ENCODE results near the gene TMEM150C. TPM values are rescaled to one million over a fixed set of nuclear protein-coding genes. Genes with fewer than 3 reads are reported as not detected.
"Not testable (repeated sequence)": the region's sequence is repeated elsewhere in the genome, so short reads cannot be mapped to it uniquely, and the experiment has no call there.

TMEM150C gene
- total and polyA plus RNA-seq, 2 of the 4 experiments (the other 2 are of a cell fraction), result 0.10 to 0.36 TPM

GRCh38 chr4:82479562-82479961, 82.2 kb downstream of the TMEM150C start:
- Histone ChIP-seq H3K9me1 (ENCODE audit: insufficient read depth, low read length) (no peaks in the 10 kb centered on the region), H2BK15ac (ENCODE audit: low read depth, low read length) (no peak overlapping the region), H3K56ac (ENCODE audit: extremely low read depth, insufficient read depth, low read length) (no peak overlapping the region), H3K18ac (ENCODE audit: low read depth, low read length) (no peak overlapping the region), H4K5ac (ENCODE audit: low read depth, low read length) (no peak overlapping the region), H3K4ac (ENCODE audit: low read depth, low read length) (no peak overlapping the region), H3K27me3 (ENCODE audit: control insufficient read depth, insufficient read depth, low read length) (no peaks in the 10 kb centered on the region), H4K20me1 (ENCODE audit: insufficient read depth, low read length) (no peaks in the 10 kb centered on the region), H3K4me1 (ENCODE audit: control insufficient read depth, insufficient read depth, low read length) (no peaks in the 10 kb centered on the region), H2BK20ac (ENCODE audit: low read depth, low read length) (no peak overlapping the region), H4K91ac (ENCODE audit: insufficient read depth, low read depth, low read length) (no peak overlapping the region), H3K4me2 (ENCODE audit: low read depth, low read length) (no peak overlapping the region), H4K8ac (ENCODE audit: low read depth in 2 of 2, low read length in 2 of 2) (no peak overlapping the region), H2BK120ac (ENCODE audit: low read depth, low read length) (no peak overlapping the region), H3K14ac (replicated peaks; ENCODE audit: low read depth, low read length) (no peak overlapping the region), H3K4me3 (ENCODE audit: insufficient read depth, low read depth, low read length) (no peak overlapping the region), H3K36me3 (ENCODE audit: control insufficient read depth, insufficient read depth, low read length) (no peaks in the 10 kb centered on the region), H2AFZ (replicated peaks; ENCODE audit: low read length, poor library complexity) (no peak overlapping the region), H3K79me1 (ENCODE audit: low read depth in 1 of 2, low read length in 2 of 2) (no peaks in the 10 kb centered on the region), H3K27ac (ENCODE audit: insufficient read depth, low read length) (no peak overlapping the region), H2BK5ac (ENCODE audit: low read depth, low read length, poor library complexity, severe bottlenecking) (no peak overlapping the region), H2AK9ac (replicated peaks; ENCODE audit: low read depth, low read length, poor library complexity) (no peak overlapping the region), H2AK5ac (ENCODE audit: low read depth, low read length) (no peak overlapping the region), H3K9me3 (ENCODE audit: control insufficient read depth, insufficient read depth, low read length) (no peaks in the 10 kb centered on the region), H3K9ac (ENCODE audit: low read depth, low read length) (no peak overlapping the region), H3K23ac (ENCODE audit: low read depth, low read length) (no peak overlapping the region)
- in situ Hi-C loops (cut with MboI; ENCODE audit: low sequenced_read_pairs), result no loop called here
- no TSS peak for BruUV-seq (replicated peaks)
- POLR2A ChIA-PET (ENCODE audit: unreplicated experiment), result no interaction called here
- DNase-seq, result no peak
- ATAC-seq (ENCODE audit: low read depth), result no peak
- CTCF ChIA-PET, result no interaction called here
- dilution Hi-C loops (cut with HindIII; ENCODE audit: low sequenced_read_pairs, unreplicated experiment), result no loop called here
- intact Hi-C loops (cut with micrococcal nuclease), result no loop called here
- 96% methylated on average over 8 of the region's 14 CpGs; no CpG with 5 or more reads in 1 of the 2 experiments for WGBS, 2 experiments (ENCODE audit: extremely low coverage in 2 of 2, insufficient read length in 1 of 2)
- TF ChIP-seq MAZ (IDR thresholded peaks at IDR 0.05; ENCODE audit: borderline replicate concordance, low read depth, low read length) (no peak), CEBPB (IDR thresholded peaks at IDR 0.05; ENCODE audit: low read depth, low read length) (no peak), NFE2L2 (IDR thresholded peaks at IDR 0.05; ENCODE audit: low read depth, low read length) (no peak), SMC3 (IDR thresholded peaks at IDR 0.05; ENCODE audit: low read depth, low read length) (no peak), USF2 (IDR thresholded peaks at IDR 0.05; ENCODE audit: low read depth, low read length) (no peak)

DNA sequence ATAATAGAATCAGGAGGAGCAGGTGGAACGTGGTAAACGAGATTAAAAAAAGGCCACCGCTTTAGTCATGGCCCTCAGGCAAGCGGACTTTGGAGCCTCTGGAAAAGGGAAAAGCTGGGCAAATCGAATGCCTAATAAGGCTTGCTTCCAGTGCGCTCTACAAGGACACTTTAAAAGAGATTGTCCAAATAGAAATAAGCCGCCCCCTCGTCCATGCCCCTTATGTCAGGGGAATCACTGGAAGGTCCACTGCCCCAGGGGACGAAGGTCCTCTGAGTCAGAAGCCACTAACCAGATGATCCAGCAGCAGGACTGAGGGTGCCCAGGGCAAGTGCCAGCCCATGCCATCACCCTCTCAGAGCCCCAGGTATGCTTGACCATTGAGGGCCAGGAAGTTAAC, 84.3 kb downstream of the TMEM150C start:
- not testable (repeated sequence) for H3K56ac ChIP-seq (ENCODE audit: extremely low read depth, insufficient read depth, low read length); H3K36me3 ChIP-seq (ENCODE audit: control insufficient read depth, insufficient read depth, low read length)

More for the DNA sequence above, 84.3 kb downstream of the TMEM150C start:
- BruUV-seq (replicated peaks); H3K23ac ChIP-seq (ENCODE audit: low read depth, low read length); H2BK5ac ChIP-seq (ENCODE audit: low read depth, low read length, poor library complexity, severe bottlenecking); CTCF ChIA-PET; H3K9me3 ChIP-seq (ENCODE audit: control insufficient read depth, insufficient read depth, low read length); H3K9ac ChIP-seq (ENCODE audit: low read depth, low read length); H4K8ac ChIP-seq (ENCODE audit: low read depth in 2 of 2, low read length in 2 of 2); H4K20me1 ChIP-seq (ENCODE audit: insufficient read depth, low read length); H3K27ac ChIP-seq (ENCODE audit: insufficient read depth, low read length); H2BK20ac ChIP-seq (ENCODE audit: low read depth, low read length); H3K14ac ChIP-seq (replicated peaks; ENCODE audit: low read depth, low read length); H2AFZ ChIP-seq (replicated peaks; ENCODE audit: low read length, poor library complexity); H3K79me1 ChIP-seq (ENCODE audit: low read depth in 1 of 2, low read length in 2 of 2); POLR2A ChIA-PET (ENCODE audit: unreplicated experiment); in situ Hi-C loops (cut with MboI; ENCODE audit: low sequenced_read_pairs); H3K18ac ChIP-seq (ENCODE audit: low read depth, low read length); H2BK120ac ChIP-seq (ENCODE audit: low read depth, low read length); intact Hi-C loops (cut with micrococcal nuclease); H3K4me3 ChIP-seq (ENCODE audit: insufficient read depth, low read depth, low read length); H2AK5ac ChIP-seq (ENCODE audit: low read depth, low read length); H3K4me1 ChIP-seq (ENCODE audit: control insufficient read depth, insufficient read depth, low read length); H3K27me3 ChIP-seq (ENCODE audit: control insufficient read depth, insufficient read depth, low read length); H2BK15ac ChIP-seq (ENCODE audit: low read depth, low read length); H4K5ac ChIP-seq (ENCODE audit: low read depth, low read length); DNase-seq; H4K91ac ChIP-seq (ENCODE audit: insufficient read depth, low read depth, low read length); H2AK9ac ChIP-seq (replicated peaks; ENCODE audit: low read depth, low read length, poor library complexity); H3K9me1 ChIP-seq (ENCODE audit: insufficient read depth, low read length); dilution Hi-C loops (cut with HindIII; ENCODE audit: low sequenced_read_pairs, unreplicated experiment); H3K4me2 ChIP-seq (ENCODE audit: low read depth, low read length); H3K4ac ChIP-seq (ENCODE audit: low read depth, low read length); ATAC-seq (ENCODE audit: low read depth): not testable (repeated sequence)
- 90% methylated on average over 5 of the region's 9 CpGs; no CpG with 5 or more reads in 1 of the 2 experiments for WGBS, 2 experiments (ENCODE audit: extremely low coverage in 2 of 2, insufficient read length in 1 of 2)
